ENCODE measurements around the gene BIRC7.
A peak's percentile ranks its signal among the peaks of the same experiment; 100 is the strongest.

BIRC7 gene

DNA sequence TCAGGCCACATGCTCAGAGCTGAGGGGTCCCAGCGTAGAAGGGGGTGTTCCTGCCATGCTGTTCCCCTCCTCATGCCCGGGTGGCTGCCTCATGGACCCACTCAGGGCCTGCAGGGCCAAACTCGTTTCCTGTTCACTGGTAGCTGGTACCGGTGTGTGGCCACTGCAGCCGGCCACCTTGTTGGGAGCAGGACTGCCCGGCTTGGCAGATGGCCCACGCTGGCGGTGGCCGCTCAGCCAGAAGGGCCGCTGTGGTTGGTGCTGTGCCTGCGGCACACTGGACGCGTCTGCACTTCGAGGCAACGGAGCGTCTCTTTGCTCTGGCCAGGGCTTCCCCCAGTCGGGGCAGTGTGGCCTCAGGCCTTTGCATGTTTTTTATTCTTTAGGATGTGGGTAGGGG lies 47.2 kb downstream of the BIRC7 start:
- peak; percentile 52 for DNase-seq (ENCODE audit: low spot score)

DNA sequence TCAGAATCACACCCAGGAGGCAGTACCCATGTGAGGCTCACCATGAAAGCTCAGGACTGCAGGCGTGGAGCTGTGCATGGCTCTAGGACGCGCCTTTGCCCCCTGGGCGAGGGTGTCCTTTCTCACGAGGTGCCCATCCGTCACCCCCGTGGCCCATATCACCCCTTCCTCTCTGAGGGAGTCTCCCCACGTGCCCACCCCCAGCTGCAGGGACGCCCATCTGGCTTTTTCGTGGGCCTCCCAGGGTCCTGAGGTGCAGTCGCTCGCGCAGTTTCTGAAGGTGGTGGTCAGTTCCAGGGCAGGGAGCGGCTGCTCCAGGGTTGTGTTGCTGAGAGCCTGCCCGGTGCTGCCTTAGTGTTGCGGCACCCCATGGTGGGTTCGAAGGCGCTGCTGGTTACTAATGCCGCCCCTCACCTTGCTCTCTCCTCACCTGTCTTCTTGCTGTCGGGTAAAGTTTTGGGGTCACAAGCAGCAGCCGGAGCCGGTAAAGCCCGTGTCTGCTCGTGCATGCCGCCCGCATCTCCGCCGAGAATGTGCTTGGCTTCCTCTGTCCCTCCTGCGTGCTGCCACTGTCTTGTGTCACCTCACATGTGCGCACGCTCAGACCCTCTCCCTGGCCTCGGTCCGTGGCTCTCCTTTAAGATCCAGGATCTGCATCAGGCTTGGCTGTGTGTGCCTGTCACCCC lies 47.8 kb downstream of the BIRC7 start:
- DNase-seq (ENCODE audit: low spot score), result no peak

DNA sequence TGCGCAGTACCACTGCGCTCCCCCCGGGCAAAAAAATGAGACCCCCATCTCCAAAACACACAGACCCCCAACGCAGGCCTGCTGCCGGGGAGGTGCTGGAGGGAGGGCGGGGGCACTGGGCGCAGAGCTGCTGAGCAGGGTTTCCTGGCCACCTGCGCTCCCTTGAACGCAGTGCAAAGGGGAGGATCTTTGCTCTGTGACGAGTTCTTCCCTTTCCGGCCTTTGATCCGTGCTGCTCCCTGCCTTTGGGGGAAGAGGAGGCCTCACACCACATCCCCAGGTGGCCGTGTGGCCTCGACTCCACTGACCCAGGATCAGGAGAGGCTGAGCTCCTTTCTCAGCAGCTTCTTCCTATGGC lies 48.4 kb downstream of the BIRC7 start:
- DNase-seq (ENCODE audit: low spot score), result no peak

DNA sequence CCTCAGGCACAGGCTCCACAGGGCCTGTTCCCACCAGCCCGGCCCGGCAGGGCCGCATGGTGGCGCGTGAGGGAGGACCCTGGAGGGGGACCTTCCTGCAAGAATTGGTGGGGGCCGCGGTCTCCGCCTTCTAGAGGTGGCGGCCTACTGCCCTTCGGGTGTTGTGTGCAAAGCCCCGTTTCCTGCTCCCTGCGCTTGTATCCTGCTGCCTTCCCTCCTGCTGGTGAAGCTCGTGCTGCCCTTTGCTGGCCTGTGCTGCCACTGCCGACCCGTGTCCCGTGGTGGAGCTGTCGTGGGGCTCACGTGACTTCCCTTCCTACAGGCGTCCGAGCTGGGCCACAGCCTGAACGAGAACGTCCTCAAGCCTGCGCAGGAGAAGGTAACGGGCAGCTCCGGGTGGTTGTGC lies 48.8 kb downstream of the BIRC7 start:
- DNase-seq (ENCODE audit: low spot score), result no peak

DNA sequence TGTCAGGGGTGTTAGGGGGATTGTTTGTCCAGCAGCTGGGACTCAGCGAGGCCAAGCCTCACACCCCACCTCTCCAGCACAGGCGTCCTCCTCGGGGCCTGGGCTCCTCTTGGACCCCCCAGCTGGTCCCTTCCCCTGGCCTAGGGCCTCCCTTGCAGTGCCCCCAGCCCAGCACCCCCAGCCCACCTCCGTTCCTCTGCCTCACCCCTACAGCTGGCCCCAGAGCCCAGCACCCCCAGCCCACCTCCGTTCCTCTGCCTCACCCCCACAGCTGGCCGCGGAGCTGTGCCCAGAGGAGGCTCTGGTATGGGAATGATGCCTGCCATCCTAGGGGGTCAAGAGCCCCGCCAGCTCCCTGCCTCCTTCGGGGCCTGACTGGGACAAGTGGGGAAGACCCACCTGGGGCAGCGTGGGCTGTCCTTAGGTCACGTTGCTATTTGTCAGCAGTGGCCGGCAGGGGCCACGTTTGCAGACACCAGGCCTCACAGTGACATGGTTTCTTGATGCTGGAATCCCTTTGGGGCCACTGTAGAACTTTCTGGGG lies 49.3 kb downstream of the BIRC7 start:
- DNase-seq (ENCODE audit: low spot score), result no peak

DNA sequence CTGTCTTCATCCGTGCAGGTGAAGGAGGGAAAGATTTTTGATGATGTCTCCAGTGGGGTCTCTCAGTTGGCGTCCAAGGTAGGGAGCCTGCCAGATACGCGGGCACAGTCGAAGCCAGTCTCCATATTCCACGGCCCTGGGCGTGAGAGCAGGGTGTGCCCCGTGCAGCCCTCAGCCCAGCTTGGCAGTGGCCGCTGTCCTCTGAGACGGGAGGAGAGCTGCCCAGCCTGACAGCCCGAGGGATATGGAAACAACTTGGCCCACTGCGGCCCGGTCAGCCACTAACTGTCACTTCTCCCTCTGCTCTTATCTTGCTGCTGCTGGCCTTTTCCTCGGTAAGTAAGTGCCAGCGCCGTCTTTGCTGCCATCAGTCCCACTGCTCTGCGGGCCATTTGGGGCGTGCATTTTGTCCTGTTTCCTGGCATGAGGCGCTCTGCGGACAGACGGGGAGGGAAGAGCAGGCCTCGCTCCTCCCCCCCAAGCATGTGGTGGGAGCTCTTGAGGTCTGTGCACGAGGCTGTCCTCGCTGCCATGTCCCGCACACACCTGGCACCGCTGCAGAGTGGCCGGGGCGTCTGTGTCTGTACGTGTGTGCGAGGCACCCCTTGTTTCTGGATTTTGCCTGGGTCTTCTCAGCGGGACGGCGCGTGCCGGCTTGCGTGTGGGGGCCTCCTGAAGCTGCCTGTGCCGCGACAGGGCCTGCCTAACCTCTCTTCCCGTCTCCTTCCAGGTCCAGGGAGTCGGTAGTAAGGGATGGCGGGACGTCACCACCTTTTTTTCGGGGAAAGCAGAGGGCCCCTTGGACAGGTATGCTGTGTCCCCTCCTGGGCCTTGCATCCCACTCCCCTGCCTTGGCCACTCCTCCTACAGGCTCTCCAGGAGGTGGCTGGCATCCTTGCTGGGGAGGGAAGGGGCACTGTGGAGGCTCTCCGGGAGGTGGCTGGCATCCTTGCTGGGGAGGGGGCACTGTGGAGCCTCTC lies 50.2 kb downstream of the BIRC7 start:
- no peak for DNase-seq (ENCODE audit: low spot score)

DNA sequence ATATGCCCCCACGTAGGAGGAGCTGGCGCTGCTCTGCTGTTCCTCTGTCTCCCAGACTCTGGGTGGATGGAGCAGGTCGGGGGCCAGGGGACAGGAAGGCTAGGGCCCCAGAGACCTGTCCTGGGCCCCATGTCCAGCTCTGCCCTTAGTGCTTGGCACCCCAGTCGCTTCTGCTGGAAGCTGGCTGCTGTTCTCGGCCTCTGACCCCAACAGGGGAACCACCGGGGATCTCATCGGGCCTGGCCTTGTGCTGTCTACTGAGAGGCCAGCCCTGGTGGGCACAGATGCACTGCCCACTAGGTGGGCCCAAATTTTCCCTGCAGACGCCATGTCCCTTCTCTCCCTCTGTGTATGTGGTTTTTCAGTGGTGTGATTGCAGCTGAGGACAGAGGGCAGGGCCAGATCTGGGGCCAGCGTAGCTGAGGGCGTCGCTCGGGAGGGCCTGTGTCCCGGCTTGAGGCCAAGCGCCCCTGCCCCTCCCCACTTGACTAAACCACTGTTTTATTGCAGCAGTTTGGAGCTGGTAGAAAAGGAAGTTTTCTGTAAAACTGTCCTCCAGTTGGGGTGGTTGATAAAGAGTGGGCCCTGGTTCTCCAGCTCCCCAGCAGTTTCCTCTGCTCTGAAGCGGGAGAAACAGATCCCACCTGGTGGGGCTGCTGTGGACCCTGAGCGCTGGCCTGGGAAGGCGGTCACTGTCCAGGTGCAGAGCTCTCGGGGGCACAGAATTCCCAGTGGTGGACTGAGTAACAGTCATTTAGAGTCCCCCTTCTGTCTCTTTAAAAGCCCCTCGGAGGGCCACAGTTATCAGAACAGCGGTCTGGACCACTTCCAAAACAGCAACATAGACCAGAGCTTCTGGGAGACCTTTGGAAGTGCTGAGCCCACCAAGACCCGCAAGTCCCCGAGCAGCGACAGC lies 51.3 kb downstream of the BIRC7 start:
- DNase-seq (ENCODE audit: low spot score), result no peak

DNA sequence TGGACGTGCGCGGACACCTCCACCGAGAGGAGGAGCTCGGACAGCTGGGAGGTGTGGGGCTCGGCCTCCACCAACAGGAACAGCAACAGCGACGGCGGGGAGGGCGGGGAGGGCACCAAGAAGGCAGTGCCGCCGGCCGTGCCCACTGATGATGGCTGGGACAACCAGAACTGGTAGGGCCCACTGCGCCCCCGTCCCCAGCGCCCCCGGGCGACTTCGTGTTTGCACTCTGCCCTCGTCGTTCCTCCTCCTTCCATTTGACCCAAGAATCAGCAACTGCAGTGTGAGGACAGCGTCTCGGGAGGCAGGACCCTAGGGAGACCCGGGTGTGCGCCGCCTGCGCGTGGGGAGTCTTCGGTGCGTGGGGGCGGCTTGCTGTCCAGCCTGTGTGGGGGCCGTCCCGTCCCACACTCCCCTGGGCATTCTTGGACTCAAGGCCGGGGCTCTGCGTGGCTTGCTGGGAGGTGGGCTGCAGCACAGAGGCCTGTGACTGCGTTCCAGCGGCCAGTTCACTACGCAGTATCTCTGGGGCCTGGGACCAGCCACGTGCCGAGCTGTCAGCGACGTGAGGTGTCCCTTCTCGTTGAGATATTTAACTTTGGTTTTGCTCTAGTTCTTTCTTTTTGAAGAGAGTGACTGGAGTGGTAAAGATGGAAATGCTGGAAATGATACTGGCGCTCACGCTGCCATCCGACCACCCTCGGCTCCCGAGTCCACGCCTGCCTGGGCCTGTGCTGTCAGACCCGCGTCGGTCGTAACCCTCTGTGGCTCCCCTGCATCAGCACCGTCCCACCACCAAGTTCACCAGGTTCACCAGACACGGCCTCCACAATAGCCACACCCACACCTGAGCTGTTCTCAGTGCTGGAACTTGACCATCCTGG lies 52.2 kb downstream of the BIRC7 start:
- DNase-seq (ENCODE audit: low spot score), result no peak

DNA sequence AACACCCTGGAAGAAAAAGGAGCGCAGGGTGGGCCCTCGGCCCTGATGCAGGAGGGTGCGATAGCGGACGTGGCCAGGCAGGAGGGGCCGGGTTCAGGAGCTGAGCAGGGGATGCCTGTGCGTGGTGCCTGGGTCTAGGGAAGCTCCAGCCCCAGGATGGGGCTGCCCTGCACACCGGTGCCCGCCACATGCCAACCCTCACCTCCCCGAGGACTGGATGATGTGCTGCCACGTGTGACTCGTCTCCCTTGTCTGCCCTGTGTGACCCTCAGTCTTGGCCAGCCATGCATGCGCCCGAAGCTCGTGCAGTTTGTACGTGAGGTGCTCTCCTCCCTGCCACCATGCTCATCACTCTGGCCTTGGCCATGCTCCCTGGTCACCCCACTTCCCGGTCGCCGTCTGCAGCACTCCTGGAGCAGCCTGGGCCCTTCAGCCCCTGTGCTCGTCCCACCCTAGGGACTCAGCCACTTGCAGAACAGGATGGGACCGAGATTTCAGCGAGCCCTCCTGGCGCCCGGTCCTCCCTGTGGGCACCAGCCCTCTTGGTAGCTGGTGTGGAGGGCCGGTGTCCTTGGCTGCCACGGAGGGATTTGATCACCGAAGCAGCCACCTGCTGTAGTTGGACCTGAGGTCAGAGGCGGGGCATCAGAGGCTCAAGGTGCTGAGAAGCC lies 53.0 kb downstream of the BIRC7 start:
- no peak for DNase-seq (ENCODE audit: low spot score)

DNA sequence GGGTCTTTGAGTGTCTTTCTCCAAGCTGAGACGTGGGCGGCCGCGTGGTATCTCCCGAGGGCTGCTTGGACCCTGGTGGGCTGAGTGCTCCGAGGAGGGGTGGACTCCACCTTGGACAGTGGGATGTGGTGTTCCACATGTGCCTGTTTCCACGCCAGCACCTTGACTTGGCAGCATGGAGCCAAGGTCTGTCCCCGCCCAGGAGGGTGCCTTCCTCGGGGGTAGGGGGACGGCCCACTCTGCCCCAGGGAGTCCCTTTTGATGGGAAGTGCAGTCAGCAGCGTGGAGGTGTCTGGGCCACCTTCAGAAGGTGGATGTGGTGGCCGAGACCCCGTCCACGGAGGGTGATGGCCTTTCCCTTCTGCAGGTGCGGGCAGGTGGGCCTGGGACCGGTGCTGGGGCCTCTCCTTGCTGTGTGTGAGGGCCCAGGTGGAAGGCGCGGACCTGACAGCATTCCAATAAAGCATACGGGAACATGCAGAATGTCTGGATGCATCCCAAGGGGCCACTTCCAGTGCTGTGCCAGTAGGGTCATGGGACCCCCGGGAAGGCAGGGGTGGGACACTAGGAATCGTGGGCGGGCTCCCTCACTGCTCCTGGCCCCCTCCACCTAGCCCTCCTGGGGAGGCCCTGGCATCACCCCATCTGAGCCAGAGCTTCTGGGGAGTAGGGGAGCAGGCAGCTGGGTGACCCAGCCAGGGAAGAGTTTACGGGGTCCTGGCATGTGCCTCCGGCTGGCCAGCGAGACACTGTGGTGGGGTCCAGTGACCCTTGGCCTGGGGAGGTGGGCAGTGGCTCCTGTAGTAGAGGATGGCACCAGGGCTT lies 53.8 kb downstream of the BIRC7 start:
- DNase-seq (ENCODE audit: low spot score), result no peak

Measured in cerebellar cortex (tissue), 1 donor.